ENCODE data around the gene ICAM5. TPM values are rescaled to one million over a fixed set of nuclear protein-coding genes. Genes with fewer than 3 reads are reported as not detected.
A peak's percentile ranks its signal among the peaks of the same experiment; 100 is the strongest.

The ICAM5 gene
- total and polyA plus RNA-seq, 9 of the 15 experiments (the other 6 are each of a cell fraction or from before 2014, with no cell fraction given): 0.10 to 114 (median 13.7) TPM

- peak; percentile 72; the same call in 1 of the 2 replicates for TF ChIP-seq RB1 (IDR thresholded peaks at IDR 0.05; ENCODE audit: low read depth)
- TF ChIP-seq POLR2AphosphoS5 (IDR thresholded peaks at IDR 0.05; ENCODE audit: control insufficient read depth, insufficient read depth, low read depth, low read length): peak; percentile 94
- no peak for TF ChIP-seq ZNF280B (CRISPR knock-in tag; IDR thresholded peaks at IDR 0.05)
- peak; percentile 92 for TF ChIP-seq POLR2B (IDR thresholded peaks at IDR 0.05; ENCODE audit: low read depth, partially characterized antibody)
- TF ChIP-seq PATZ1 (CRISPR knock-in tag; IDR thresholded peaks at IDR 0.05; ENCODE audit: borderline replicate concordance): peak; percentile 40; the same call in 1 of the 2 replicates
- TF ChIP-seq ZNF589 (CRISPR knock-in tag; IDR thresholded peaks at IDR 0.05; ENCODE audit: low read depth): no peak
- TF ChIP-seq NRF1 (conservative IDR thresholded peaks at IDR 0.05 in 1 of 2, IDR thresholded peaks at IDR 0.05 in 1 of 2): peak; percentile 93 to 94
- TF ChIP-seq PHF8 (IDR thresholded peaks at IDR 0.05; ENCODE audit: borderline replicate concordance, low read length): peak; percentile 95
- 0 out of 2 replicates have a peak, but pooled peaks have one; percentile 26 for TF ChIP-seq MTA1 (IDR thresholded peaks at IDR 0.05; ENCODE audit: borderline replicate concordance)
- no peak for TF ChIP-seq NCOA1 (IDR thresholded peaks at IDR 0.05; ENCODE audit: low read depth)
- TF ChIP-seq PHB (CRISPR knock-in tag; IDR thresholded peaks at IDR 0.05): 0 out of 2 replicates have a peak, but pooled peaks have one; percentile 75
- TF ChIP-seq RUNX1 (IDR thresholded peaks at IDR 0.05; ENCODE audit: low read depth): no peak
- peak; percentile 84 for TF ChIP-seq MAX (CRISPR knock-in tag; IDR thresholded peaks at IDR 0.05)
- TF ChIP-seq ZNF143 (CRISPR knock-in tag; IDR thresholded peaks at IDR 0.05): peak; percentile 68
- 0 out of 2 replicates have a peak, but pooled peaks have one; percentile 10 for TF ChIP-seq LARP7 (IDR thresholded peaks at IDR 0.05)
- 0 out of 2 replicates have a peak, but pooled peaks have one; percentile 5 for TF ChIP-seq ATF1 (CRISPR knock-in tag; IDR thresholded peaks at IDR 0.05)
- TF ChIP-seq ATF1 (tag; IDR thresholded peaks at IDR 0.05): peak; percentile 82
- TF ChIP-seq CEBPB (tag; IDR thresholded peaks at IDR 0.05): peak; percentile 35; the same call in 1 of the 2 replicates
- TF ChIP-seq MLX (CRISPR knock-in tag; conservative IDR thresholded peaks at IDR 0.05): no peak
- TF ChIP-seq RFX1 (IDR thresholded peaks at IDR 0.05): peak; percentile 95
- TF ChIP-seq CSDE1 (IDR thresholded peaks at IDR 0.05): 0 out of 4 replicates have a peak, but pooled peaks of 1 of the 2 experiments have one; percentile 76
- TF ChIP-seq ZNF354B (CRISPR knock-in tag; IDR thresholded peaks at IDR 0.05): no peak
- TF ChIP-seq MAFF (IDR thresholded peaks at IDR 0.05; ENCODE audit: low read length): no peak; the same call in 1 of the 2 replicates
- TF ChIP-seq ZNF3 (CRISPR knock-in tag; IDR thresholded peaks at IDR 0.05): no peak
Observed at GRCh38 chr19:10332965-10333757, 43.4 kb downstream of the ICAM5 start, which contains the start of gene RAVER1 (continued).

Measured in K562 (cell line).